ENCODE data around the gene GCNA.
"Not testable (repeated sequence)": the region's sequence is repeated elsewhere in the genome, so short reads cannot be mapped to it uniquely, and the experiment has no call there.

The GCNA gene

DNA sequence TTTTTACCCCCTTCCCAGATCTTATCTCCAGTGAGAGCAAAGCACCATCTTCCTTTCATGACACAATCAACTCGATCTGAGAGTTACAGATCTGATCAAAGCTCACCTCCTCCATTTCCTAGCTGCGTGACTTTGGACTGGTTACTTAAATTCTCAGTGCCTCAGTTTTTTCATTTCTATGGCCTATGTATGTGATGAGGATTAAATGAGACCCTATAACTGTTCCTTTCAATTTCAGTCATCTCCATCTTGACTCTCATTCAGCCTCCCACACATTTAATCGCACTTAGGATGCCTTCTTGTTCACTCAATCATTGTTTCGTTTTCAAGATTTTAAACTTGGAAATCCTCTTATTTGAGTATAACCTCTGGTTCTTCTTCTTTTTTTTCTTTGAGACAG, 60.2 kb downstream of the GCNA start:
- no peak for DNase-seq (ENCODE audit: low read depth in 2 of 2)

DNA sequence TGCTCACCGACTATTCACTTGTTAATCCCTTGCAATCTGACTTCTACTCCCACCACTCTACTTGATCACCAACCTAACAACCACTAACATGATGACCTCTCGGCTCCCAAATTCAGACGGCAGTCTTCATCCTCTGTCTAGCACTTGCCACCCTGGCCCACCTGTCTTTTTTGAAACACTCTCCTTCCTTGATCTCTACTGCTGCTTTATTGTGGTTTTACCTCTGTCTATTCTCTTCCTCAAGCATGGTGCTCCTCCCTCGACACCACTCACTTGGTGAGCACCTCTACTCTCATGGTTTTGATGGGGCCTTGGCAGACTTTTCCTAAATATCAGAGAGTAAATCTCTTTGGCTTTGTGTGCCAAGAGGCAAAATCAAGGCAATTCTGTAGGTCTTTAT, 61.8 kb downstream of the GCNA start:
- no peak for DNase-seq (ENCODE audit: low read depth in 2 of 2)

DNA sequence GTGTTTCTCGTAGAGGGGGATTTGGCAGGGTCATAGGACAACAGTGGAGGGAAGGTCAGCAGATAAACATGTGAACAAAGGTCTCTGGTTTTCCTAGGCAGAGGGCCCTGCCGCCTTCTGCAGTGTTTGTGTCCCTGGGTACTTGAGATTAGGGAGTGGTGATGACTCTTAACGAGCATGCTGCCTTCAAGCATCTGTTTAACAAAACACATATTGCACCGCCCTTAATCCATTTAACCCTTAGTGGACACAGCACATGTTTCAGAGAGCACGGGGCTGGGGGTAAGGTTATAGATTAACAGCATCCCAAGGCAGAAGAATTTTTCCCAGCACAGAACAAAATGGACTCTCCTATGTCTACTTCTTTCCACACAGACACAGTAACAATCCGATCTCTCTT, 66.2 kb downstream of the GCNA start:
- DNase-seq (ENCODE audit: low read depth in 2 of 2), result not testable (repeated sequence)

DNA sequence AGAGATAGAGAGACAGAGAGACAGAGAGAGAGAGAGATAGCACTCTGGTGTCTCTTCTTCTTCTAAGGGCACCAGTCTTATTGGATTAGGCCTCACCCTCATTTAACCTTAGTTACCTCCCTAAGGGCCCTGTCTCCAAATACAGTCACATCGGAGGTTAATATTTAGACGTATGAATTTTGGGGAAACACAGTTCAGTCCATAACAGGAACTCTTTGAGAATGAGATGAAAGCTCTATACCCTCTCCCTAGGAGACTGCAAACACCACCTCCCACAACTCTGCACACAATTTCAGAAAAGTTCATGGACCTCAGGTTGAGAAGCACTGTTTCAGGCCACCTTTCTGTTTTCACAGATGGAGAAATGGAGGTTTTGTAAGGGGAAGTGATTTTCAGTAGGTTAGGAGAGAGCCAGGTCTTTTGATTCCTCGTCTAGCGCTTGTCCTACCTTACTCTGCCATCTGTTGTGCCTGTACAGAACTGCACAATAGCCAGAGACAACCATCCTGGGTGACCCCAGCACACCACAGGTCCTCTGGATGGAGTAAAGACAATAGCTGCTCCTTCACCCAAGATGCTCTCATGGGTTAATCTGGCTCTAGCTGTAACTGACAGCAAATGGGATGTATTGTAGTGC, 72.2 kb downstream of the GCNA start:
- no peak for DNase-seq (ENCODE audit: low read depth in 2 of 2)

DNA sequence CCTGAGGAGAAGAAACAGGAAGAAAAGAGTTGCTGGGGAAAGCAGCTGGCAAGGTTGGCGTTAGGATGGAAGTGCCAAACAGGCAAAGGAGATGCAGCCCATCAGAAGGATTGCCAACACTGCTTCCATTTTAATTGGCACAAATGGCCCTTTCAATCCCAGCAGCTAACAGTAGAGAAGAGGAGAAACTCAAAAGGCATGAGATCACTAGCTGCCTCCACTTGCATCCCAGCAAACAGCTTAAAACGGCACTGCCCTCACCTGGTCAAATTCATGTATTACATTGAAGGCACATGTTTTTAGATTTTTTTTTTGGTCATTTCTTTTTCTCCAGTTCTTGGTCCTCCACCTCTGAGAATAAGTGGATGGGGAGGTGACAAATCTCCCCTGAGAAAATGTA, 74.2 kb downstream of the GCNA start:
- peak in 1 of 2 donors; percentile 19 for DNase-seq (ENCODE audit: low read depth in 2 of 2)

DNA sequence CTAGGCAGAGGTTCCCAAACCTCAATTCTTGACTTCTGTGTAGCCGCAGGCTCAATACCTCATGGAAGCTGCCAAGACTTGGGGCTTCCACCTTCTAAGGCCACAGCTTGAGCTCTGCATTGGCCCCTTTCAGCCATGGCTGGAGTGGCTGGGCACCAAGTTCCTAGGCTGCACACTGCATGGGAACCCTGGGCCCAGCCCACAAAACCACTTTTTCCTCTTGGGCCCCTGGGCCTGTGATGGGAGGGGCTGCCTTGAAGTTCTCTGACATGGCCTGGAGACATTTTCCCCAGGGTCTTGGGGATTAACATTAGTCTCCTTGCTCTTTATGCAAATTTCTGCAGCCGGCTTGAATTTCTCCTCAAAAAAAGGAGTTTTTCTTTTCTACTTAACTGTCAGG, 75.1 kb downstream of the GCNA start:
- no peak for DNase-seq (ENCODE audit: low read depth in 2 of 2)

DNA sequence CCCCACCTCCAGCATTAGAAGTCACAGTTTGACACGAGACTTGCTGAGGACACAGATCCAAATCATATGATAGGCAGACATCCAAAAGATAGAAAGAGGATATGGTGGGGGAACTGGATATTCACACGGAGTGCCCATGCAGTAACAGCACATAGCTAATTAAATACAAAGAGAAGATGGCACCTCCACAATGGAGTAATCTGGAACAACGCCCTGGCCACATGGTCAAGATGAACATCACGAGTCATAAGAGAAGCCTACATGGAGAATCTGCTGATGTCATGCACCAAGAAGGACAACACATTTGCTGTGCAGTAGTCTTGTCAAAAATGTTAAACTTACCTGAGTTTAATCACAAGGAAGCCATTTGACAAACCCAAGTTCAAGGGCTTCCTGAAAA, 79.0 kb downstream of the GCNA start:
- no peak for DNase-seq (ENCODE audit: low read depth in 2 of 2)

DNA sequence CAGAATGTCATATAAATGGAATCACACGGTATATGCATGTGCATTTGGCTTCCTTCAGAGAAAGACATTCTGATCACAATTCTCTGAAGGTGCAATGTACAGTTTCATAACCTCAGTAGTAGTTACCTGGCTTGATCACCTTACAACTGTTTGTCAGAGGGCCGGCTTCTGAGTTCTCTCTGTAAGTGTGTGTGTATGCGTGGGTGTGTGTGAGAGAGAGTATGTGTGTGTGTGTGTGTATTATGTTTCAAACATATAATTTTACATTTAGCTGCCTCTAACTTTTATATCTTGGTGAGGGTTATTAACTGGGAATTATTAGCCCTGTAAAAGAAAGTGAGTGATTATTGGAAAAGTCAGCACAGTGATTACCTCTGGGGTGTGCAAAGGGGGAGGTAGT, 81.1 kb downstream of the GCNA start:
- no peak for DNase-seq (ENCODE audit: low read depth in 2 of 2)

DNA sequence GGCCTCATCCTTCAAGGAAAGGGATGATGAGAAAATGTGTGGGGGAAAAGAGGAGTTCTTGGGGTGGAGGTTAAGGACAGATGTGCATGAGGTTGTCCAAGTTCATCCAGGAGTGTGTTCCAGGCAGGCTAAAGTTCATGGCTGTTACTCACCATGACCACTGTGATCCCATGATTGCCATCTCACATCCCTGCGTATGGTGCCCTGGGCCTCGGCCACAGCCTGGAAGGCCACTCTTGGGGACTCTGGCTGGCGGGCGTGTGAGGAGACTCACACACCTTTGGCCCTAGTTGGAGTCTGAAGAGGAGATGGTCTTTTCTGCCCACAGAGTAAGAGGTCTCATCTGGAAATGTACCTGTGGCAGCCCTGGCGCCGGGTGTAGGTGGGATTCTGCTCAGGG, 81.7 kb downstream of the GCNA start:
- DNase-seq (ENCODE audit: low read depth in 2 of 2), result no peak

DNA sequence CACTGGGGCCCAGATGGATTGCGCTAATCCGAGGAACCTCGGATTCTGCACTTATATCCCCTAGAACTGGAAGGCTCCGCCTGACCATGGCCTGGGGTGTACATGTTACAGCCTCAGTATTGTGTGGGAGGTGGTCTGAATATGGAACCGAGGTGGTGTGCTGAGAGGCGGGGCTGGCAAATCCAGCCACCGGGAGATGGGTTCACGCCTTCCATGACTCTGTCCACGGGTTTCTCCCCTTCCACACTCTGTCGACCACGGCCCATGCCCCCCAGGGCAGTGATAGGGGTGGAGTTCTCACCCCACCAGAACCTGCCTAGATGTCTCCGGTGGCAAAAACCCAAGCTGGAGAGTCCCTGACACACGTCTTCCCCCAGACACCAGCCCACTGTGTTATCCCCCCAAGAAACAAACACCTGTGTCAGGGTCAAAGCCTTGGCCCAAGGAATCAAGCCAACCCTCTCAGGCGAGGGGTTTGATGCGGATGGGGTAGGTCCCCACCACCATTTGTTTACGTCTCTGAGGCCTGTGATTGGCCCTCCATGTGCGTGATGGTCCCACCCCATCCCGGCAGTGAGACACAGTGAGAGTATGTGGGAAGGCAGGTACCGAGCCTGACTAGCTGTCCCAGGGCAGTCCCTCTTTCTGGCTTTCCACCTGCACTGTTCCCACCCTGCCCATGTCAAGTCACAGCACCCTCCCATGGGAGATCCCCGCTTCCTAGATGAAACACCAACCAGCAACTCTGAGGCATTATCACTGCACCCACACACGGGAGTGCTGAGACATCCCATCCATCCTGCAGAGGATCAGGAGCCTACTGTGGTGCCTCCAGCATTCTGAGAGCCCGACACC, 82.6 kb downstream of the GCNA start:
- no peak for DNase-seq (ENCODE audit: low read depth in 2 of 2)

DNA sequence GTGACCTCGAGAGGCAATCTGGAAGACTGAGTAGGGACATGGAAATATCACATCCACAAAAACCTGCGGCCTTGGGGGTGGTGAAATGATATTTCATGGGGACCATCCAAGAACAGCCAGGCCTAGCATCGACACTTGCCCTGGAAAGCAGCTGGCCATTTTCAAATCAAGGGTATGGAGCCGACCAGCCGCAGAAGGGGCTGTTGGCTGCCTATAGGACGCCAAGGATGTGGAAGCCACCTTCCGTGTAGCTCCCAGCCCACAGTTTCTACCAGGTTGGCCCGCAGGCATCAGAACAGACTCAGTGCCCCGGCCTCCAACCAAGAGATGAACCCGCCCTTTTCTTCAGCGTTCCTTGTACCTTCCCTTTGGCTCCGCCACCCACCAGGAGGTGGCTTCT, 83.7 kb downstream of the GCNA start:
- DNase-seq (ENCODE audit: low read depth in 2 of 2), result no peak

DNA sequence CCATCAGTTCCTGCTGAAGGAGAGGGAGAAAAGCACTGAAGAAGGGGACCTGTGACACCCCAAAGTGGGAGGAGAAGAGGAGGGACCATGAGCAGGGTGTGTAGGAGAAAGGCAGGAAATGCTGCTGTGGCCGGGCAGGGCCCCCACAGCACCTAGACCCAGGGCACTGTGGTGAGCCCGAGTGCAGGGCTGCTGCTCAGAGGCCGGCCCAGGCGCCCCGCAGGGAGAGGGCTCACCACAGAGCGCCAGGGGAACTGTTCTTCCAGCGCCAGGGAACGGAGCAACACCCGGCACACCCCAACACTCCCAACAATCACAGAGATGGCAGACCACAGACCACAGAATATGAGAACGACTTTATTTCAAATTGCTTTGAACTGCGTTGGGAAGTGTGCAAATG, 84.4 kb downstream of the GCNA start:
- not testable (repeated sequence) for DNase-seq (ENCODE audit: low read depth in 2 of 2)

All from stimulated activated CD8-positive, alpha-beta memory T cell treated with anti-CD3 and anti-CD28 coated beads, Interleukin-7, amount 100 ng/mL, for 4 hours (primary cell).